ENCODE measurements around the gene UBL7. TPM values are rescaled to one million over a fixed set of nuclear protein-coding genes. Genes with fewer than 3 reads are reported as not detected.

UBL7 gene
- total RNA-seq, 2 experiments from 2014 or later = 29.5 to 44.1 TPM

DNA sequence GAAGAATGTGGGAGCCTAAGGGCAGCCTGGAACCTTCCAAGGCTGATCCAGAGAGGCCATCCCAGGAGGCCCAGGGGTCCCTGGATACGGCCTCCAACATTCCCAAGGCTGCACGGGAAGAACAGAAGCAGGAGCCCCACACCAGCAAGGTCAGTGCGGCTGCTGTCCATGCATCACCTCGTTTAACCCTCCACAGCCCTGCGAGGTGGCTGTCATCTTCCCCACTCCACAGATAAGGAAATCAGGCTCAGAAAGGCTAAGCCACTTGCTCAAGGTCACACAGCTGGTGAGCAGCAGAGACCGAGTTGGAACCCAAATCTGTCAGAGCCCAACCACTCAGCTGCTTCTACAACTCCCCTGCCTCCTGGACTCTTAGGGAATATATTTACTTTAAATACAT is 48.8 kb downstream of the UBL7 start:
- no peak overlapping the region for H3K27ac ChIP-seq (ENCODE audit: low read depth, low read length, poor library complexity, severe bottlenecking)
- H3K79me2 ChIP-seq (ENCODE audit: insufficient read depth, low read depth, low read length) = no peaks in the 10 kb centered on the region
- TF ChIP-seq EZH2phosphoT487 (IDR thresholded peaks at IDR 0.05; ENCODE audit: borderline replicate concordance, low read depth, low read length) = no peak
- TF ChIP-seq, protein P1, sequence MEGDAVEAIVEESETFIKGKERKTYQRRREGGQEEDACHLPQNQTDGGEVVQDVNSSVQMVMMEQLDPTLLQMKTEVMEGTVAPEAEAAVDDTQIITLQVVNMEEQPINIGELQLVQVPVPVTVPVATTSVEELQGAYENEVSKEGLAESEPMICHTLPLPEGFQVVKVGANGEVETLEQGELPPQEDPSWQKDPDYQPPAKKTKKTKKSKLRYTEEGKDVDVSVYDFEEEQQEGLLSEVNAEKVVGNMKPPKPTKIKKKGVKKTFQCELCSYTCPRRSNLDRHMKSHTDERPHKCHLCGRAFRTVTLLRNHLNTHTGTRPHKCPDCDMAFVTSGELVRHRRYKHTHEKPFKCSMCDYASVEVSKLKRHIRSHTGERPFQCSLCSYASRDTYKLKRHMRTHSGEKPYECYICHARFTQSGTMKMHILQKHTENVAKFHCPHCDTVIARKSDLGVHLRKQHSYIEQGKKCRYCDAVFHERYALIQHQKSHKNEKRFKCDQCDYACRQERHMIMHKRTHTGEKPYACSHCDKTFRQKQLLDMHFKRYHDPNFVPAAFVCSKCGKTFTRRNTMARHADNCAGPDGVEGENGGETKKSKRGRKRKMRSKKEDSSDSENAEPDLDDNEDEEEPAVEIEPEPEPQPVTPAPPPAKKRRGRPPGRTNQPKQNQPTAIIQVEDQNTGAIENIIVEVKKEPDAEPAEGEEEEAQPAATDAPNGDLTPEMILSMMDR (conservative IDR thresholded peaks at IDR 0.05; ENCODE audit: low read length) = no peak
- peaks cover 18% of the 10 kb centered on the region for H3K4me1 ChIP-seq (ENCODE audit: insufficient read depth, low read length, poor library complexity, severe bottlenecking)
- CTCF ChIA-PET (ENCODE audit: unreplicated experiment) = no interaction called here
- POLR2A ChIA-PET = interaction anchor here (0.6 kb wide), 1 partner anchor 18 kb away, joined by 3 read pairs; no protein-coding TSS in a partner anchor
- H3K4me2 ChIP-seq (ENCODE audit: low read length) = no peak overlapping the region
- intact Hi-C loops (cut with micrococcal nuclease; ENCODE audit: unreplicated experiment) = no loop called here
- no peak overlapping the region for H2AFZ ChIP-seq (ENCODE audit: low read length)
- no peaks in the 10 kb centered on the region for H4K20me1 ChIP-seq (ENCODE audit: insufficient read depth, low read length)
- H3K9me3 ChIP-seq (ENCODE audit: low read length) = no peaks in the 10 kb centered on the region
- no peak overlapping the region for H3K4me3 ChIP-seq (ENCODE audit: low read depth, low read length, poor library complexity, severe bottlenecking)
- BruUV-seq (replicated peaks) = no TSS peak
- no peak for DNase-seq (ENCODE audit: low spot score)
- H3K36me3 ChIP-seq (ENCODE audit: insufficient read depth, low read length) = no peaks in the 10 kb centered on the region
- H3K9me2 ChIP-seq (ENCODE audit: insufficient read depth, low read length) = no peaks in the 10 kb centered on the region

DNA sequence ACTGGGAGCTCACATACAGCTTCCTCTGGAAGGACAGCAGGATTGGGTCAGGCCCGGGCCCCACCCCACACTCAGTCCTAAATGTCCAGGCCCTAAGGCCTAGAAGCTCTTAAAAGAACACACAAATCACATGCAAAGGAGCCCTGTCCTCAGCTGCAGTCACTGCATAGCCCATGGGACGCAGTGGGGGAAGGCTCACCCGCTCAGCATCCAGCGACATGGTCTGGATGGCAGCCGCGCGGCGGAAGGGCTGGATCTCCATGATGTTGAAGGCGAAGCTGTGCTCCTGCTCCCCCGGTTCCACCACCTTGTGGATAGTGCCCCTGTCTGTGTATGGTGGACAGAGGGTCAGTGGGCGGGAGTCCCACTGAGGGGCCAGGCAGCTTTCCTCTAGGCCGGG is 49.3 kb downstream of the UBL7 start:
- H3K9me2 ChIP-seq (ENCODE audit: insufficient read depth, low read length) = no peaks in the 10 kb centered on the region
- no peak overlapping the region for H2AFZ ChIP-seq (ENCODE audit: low read length)
- intact Hi-C loops (cut with micrococcal nuclease; ENCODE audit: unreplicated experiment) = no loop called here
- BruUV-seq (replicated peaks) = no TSS peak
- no peaks in the 10 kb centered on the region for H4K20me1 ChIP-seq (ENCODE audit: insufficient read depth, low read length)
- H3K27ac ChIP-seq (ENCODE audit: low read depth, low read length, poor library complexity, severe bottlenecking) = no peak overlapping the region
- no peaks in the 10 kb centered on the region for H3K36me3 ChIP-seq (ENCODE audit: insufficient read depth, low read length)
- no peaks in the 10 kb centered on the region for H3K79me2 ChIP-seq (ENCODE audit: insufficient read depth, low read depth, low read length)
- ChIA-PET CTCF (ENCODE audit: unreplicated experiment) (no interaction called here), POLR2A (interaction anchor here (0.6 kb wide), 1 partner anchor 19 kb away, joined by 3 read pairs; no protein-coding TSS in a partner anchor)
- H3K9me3 ChIP-seq (ENCODE audit: low read length) = no peaks in the 10 kb centered on the region
- H3K4me2 ChIP-seq (ENCODE audit: low read length) = no peak overlapping the region
- H3K4me1 ChIP-seq (ENCODE audit: insufficient read depth, low read length, poor library complexity, severe bottlenecking) = peaks cover 18% of the 10 kb centered on the region
- no peak for DNase-seq (ENCODE audit: low spot score)
- no peak overlapping the region for H3K4me3 ChIP-seq (ENCODE audit: low read depth, low read length, poor library complexity, severe bottlenecking)
- TF ChIP-seq, protein P1 (conservative IDR thresholded peaks at IDR 0.05; ENCODE audit: low read length) = no peak
- no peak for TF ChIP-seq EZH2phosphoT487 (IDR thresholded peaks at IDR 0.05; ENCODE audit: borderline replicate concordance, low read depth, low read length)

DNA sequence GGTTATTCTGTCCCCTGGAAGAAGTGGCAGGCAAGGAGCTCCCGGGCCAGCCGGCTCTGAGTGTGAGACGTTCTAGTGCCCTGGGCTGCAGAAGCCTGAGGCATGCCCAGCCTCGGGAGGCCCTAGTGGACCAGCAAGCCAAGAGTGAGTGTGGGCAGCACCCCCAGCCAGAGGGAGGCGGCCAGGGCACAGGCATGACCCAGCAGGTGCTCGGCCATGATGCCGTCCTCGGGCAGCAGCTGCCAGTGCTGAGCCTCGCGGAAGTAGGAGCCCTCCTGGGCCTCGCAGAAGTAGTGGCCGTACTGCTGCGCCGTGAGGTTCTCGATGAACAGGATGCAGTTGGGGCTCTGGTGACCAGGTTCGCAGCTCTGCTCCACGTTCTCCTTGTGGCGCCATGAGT is 50.5 kb downstream of the UBL7 start:
- H3K9me3 ChIP-seq (ENCODE audit: low read length) = no peaks in the 10 kb centered on the region
- TF ChIP-seq, protein P1 (conservative IDR thresholded peaks at IDR 0.05; ENCODE audit: low read length) = no peak
- no peak for TF ChIP-seq EZH2phosphoT487 (IDR thresholded peaks at IDR 0.05; ENCODE audit: borderline replicate concordance, low read depth, low read length)
- no peaks in the 10 kb centered on the region for H3K79me2 ChIP-seq (ENCODE audit: insufficient read depth, low read depth, low read length)
- BruUV-seq (replicated peaks) = no TSS peak
- CTCF ChIA-PET (ENCODE audit: unreplicated experiment) = no interaction called here
- H3K4me3 ChIP-seq (ENCODE audit: low read depth, low read length, poor library complexity, severe bottlenecking) = no peak overlapping the region
- no peak overlapping the region for H3K4me2 ChIP-seq (ENCODE audit: low read length)
- H3K36me3 ChIP-seq (ENCODE audit: insufficient read depth, low read length) = no peaks in the 10 kb centered on the region
- intact Hi-C loops (cut with micrococcal nuclease; ENCODE audit: unreplicated experiment) = no loop called here
- DNase-seq (ENCODE audit: low spot score) = no peak
- H3K9me2 ChIP-seq (ENCODE audit: insufficient read depth, low read length) = no peaks in the 10 kb centered on the region
- no peaks in the 10 kb centered on the region for H4K20me1 ChIP-seq (ENCODE audit: insufficient read depth, low read length)
- H3K4me1 ChIP-seq (ENCODE audit: insufficient read depth, low read length, poor library complexity, severe bottlenecking) = peaks cover 10% of the 10 kb centered on the region
- no peak overlapping the region for H2AFZ ChIP-seq (ENCODE audit: low read length)
- POLR2A ChIA-PET = no interaction called here
- H3K27ac ChIP-seq (ENCODE audit: low read depth, low read length, poor library complexity, severe bottlenecking) = no peak overlapping the region
